Inferior parietal cortex (tissue), 1 donor: Measurements from ENCODE around the gene SEMA4A.

Experiments
- DNase-seq: peaks from one replicate; pipeline ENCODE4 v3.0.0-alpha.2; 2016; ENCODE audit errors: extremely low spot score

The SEMA4A gene

DNA sequence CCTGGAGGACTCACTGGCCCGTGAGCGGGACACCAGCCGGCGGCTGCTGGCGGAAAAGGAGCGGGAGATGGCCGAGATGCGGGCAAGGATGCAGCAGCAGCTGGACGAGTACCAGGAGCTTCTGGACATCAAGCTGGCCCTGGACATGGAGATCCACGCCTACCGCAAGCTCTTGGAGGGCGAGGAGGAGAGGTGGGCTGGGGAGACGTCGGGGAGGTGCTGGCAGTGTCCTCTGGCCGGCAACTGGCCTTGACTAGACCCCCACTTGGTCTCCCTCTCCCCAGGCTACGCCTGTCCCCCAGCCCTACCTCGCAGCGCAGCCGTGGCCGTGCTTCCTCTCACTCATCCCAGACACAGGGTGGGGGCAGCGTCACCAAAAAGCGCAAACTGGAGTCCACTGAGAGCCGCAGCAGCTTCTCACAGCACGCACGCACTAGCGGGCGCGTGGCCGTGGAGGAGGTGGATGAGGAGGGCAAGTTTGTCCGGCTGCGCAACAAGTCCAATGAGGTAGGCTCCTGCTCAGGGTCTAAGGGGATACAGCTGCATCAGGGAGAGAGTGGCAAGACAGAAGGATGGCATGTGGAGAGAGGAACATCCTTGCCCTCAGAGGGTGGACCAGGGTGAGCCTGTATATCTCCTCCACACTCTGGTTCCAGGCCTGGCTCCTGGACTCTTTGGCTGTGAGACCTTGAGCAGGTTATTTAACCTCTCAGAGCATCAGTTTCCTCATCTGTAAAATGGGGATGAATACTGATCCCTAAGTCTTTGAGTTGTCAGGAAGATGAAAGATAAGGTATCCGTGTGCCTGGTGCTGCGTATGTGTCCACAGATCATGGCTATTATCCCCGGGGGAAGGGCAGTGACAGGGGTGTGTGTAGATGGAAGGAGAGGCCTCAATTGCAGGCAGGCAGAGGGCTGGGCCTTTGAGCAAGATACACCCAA, 17.2 kb upstream of the SEMA4A start:
- DNase-seq = no peak

- DNase-seq = no peak
Observed at GRCh38 chr1:156136970-156137483, 16.4 kb upstream of the SEMA4A start.

GRCh38 chr1:156138458-156138867, 14.9 kb upstream of the SEMA4A start:
- DNase-seq = no peak

DNA sequence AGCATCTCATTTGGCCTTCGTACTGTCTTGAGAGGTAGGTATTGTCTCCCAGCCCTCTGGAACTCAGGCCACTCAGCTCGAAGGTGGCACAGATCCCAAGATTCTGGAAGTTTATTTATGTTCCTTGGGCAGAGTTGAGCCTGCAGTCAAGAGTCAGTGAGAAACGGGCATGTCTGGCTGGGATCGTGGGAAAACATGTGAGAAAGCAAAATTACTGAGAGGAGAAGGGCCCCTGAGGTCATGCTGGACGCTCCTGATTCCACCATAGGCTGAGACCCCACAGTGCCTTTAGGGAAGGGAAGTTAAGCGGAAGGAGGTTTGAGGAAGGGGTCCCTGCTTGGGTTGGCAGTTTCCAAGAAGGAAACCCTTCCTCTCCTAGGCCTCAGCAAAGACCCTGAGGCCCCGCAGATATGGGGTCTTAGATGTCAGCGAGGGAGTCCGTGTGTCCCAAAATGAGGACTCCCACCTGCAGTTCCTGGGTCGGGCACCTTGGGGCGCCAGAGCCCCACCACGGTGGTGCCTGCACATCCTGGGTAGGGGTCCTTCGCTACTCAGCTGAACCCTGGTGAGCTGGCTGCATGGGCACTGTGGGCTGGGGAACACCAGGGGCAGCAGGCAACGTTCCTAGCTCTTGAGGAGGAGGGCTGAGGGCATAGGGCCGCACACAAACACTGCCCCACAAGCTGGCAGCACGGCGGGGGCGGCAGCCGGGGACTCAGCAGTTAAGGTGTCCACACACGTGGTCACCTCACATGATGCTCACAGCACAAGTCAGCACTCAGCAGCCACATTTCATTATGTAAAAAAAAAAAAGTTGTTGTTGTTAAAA, 12.3 kb upstream of the SEMA4A start:
- no peak for DNase-seq

GRCh38 chr1:156143765-156144489, 9.5 kb upstream of the SEMA4A start:
- DNase-seq = no peak

- DNase-seq = no peak
Observed at GRCh38 chr1:156144742-156145141, 8.6 kb upstream of the SEMA4A start.

GRCh38 chr1:156145650-156146019, 7.8 kb upstream of the SEMA4A start:
- DNase-seq = no peak

GRCh38 chr1:156146020-156146768, 7.2 kb upstream of the SEMA4A start:
- DNase-seq = peak; percentile 89

DNA sequence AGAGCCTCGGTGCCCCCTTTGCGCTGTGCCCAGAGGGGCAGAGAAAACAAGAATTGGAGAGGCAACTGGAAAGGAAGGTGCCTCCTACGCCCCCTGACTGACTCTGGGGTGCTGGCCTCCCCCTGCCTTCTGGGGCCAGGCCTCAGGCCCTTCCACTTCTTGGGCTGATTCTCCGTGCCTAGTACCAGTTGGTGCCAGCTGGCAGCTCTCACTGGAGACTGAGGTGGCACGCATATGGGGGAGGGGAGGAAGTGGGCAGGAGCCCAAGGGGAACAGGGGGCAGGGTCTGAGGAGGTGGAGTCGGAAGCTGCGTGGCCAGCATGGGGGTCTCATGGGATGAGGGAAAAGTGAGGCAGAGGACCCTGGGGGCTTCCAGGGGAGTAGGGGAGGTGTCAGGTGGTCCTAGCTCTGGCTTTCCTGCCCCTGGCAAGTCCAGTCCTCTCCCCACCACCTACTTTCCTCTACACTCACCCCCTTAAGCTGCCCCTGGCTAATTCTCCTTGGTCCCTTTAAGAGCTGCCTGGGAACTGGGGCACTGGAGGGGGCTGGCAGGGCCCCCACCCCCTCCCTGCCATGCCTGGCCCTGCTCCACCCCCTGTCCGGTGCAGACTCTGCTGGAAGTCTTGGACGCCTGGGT, 6.5 kb upstream of the SEMA4A start:
- DNase-seq = no peak

DNA sequence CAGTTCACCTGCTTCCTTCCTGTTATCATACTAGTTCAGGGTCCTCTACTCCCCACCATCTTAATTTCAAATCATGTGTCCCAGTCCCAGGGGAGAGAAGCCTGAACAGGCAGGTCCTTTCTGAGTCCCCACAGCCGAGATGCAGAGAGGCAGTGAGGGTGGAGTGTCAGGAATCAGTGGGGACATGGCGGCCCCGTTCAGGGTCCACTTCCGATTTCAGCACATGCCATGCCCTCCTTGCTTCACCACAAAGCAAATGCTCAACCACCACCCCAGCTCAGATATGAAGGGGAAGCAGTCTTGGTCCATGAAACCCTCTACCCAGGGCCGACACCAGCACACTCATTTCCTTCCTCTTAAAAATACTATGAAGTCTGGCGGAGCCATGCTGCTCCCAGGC, 5.2 kb upstream of the SEMA4A start:
- DNase-seq = no peak

- DNase-seq = no peak
Observed at GRCh38 chr1:156149374-156150332, 3.7 kb upstream of the SEMA4A start.

GRCh38 chr1:156150333-156151011, 2.9 kb upstream of the SEMA4A start:
- DNase-seq = no peak

DNA sequence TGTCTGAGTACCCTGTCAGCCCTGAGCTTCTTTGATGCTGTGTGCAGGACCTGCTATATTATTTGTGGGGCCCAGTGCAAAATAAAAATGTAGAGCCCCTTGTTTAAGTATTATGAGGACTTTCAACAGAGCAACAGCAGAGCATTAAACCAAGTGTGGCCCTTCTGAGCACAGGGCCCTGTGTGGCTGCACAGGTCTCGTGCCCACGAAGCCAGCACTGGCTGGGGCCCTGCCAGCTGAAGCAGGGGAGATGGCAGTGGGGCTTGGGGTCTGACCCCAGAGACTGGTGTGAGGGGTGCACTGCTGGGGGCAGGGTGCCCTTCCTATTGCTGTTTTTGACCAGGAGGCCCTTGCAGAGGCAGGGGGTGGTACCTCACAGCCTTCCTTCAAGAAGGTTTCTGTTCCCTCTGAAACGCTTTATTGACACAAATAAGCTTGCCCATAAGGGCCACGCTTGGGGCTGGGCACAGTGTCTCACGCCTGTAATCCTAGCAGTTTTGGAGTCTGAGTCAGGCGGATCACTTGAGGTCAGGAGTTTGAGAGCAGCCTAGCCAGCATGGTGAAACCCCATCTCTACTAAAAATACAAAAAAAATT, 2.2 kb upstream of the SEMA4A start:
- DNase-seq = no peak

DNA sequence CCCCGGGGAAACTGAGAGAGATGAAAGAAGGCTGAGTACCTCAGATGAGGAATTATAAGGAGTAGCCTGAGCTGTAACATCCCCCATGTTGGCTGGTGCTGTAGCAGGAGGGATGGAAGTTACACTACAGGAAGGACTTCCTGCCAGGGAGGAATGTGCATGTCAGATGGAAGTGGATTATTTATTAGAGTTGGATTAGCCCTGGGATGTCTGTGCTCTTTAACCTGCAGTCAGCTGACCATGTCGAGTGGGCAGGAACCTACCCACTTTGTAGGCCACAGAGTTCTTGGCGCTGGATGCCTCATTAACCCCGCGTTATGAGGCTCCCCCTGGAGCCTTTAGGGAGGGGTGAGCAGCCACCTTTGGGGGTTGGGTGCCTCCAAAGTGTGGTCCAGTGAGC, 757 bp upstream of the SEMA4A start:
- DNase-seq = no peak

DNA sequence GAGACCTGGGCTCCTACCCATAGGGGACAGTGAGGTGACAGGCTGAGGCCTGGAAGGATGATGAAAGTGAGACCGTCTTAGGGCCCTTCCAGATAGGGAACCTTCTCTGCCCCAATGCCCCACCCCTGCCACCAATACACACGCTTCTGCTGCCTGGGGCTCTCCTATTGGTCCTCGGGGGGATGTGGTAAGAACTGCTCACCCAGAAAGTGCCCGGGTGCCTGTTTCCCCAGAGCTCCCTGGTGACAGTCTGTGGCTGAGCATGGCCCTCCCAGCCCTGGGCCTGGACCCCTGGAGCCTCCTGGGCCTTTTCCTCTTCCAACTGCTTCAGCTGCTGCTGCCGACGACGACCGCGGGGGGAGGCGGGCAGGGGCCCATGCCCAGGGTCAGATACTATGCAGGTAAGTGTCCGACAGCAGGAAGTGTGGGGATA, 948 bp downstream of the SEMA4A start:
- no peak for DNase-seq

DNA sequence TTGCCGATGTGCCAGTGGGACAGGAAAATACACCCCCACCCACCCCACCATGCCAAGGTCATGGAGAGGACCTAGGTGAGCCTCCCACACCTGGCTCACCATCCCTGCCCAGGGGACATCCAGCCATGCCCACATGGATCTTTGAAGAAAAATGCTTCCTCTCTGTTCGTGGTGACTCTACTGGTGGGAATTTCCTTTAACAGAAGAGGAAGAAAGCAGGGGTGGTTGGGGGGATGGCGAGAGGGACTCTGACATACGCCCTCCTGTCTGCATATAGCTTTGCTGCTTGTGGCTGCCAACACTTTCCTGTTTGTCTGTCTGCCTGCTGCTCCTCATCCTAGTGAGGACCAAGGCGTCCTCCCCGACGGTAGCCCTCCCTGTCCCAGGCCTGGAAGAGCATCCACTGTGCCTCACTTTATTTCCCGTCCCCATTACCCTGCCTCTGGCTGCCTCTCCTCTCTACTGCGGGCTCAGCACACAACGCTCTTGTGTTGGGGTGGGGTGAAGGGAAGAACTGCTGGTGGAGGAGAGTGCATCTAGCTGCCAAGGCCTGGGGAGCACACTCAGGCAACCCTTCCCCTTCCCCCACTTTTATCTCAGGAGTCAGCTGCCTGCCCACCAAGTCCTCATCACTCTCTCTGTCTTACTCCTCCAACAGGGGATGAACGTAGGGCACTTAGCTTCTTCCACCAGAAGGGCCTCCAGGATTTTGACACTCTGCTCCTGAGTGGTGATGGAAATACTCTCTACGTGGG, 2.5 kb downstream of the SEMA4A start:
- DNase-seq = no peak

DNA sequence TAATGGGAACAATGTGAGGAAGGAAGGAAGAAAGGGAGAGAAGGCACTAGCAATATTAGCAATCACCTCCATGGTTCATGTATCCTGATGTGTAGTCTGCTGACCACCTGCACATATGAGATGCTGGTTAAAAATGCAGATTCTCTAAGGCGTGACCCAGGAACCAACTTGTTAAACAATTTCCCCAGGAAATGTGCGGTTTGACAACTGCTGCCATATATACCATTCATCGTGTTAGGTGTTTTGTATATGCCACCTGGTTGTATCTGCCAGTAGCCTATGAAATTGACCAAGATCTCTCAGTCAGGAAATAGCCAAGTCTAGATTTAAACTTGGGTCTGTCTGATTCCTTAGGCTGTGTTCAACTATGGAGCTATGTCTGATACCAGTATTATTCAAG, 4.1 kb downstream of the SEMA4A start:
- no peak for DNase-seq

DNA sequence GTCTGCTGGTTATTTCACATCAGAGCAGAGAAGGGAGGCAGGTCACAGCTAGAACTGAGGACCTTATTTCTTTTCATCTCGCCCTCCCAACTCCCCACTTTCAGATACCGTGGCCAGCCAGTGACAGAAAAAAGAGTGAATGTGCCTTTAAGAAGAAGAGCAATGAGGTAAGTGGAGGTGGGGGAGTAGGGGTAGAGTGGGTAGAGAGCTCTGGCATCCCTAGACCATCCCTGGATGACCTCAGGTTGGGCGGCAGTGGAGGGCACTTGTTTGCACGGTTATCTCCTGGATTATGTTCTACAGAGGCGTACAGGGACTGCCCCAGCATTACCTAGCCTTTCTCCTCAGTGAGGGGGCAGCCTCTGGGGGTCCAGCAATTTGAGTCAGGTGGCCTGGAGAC, 4.6 kb downstream of the SEMA4A start:
- DNase-seq = no peak
